ENCODE measurements around the gene CCER1. TPM values are rescaled to one million over a fixed set of nuclear protein-coding genes. Genes with fewer than 3 reads are reported as not detected.

CCER1 gene
- total RNA-seq, 1 experiment from 2014 or later: not detected

- Histone ChIP-seq H3K27ac (ENCODE audit: insufficient read length, low read depth, low read length) (no peak overlapping the region), H4K91ac (ENCODE audit: insufficient read length, low read depth, low read length) (no peak overlapping the region), H3K27me3 (ENCODE audit: insufficient read depth, low read length) (no peaks in the 10 kb centered on the region), H2BK12ac (ENCODE audit: insufficient read length, low read depth, low read length) (no peak overlapping the region), H3K4me1 (ENCODE audit: insufficient read depth, low read length) (no peaks in the 10 kb centered on the region), H3K23me2 (ENCODE audit: insufficient read length, low read depth, low read length, poor library complexity, severe bottlenecking) (no peaks in the 10 kb centered on the region), H3K18ac (ENCODE audit: insufficient read length, low read depth, low read length) (no peak overlapping the region), H2AFZ (ENCODE audit: low read length) (no peak overlapping the region), H4K5ac (ENCODE audit: insufficient read length, low read depth, low read length) (no peak overlapping the region), H4K20me1 (ENCODE audit: control insufficient read depth, insufficient read depth, insufficient read length) (no peaks in the 10 kb centered on the region), H3K4ac (ENCODE audit: low read depth, low read length) (no peak overlapping the region), H3K23ac (ENCODE audit: insufficient read length, low read depth, low read length) (no peak overlapping the region), H4K8ac (replicated peaks; ENCODE audit: insufficient read length, low read depth, low read length) (no peak overlapping the region), H2BK15ac (ENCODE audit: low read depth, low read length) (no peak overlapping the region), H2BK20ac (ENCODE audit: low read depth, low read length, poor library complexity, severe bottlenecking) (no peak overlapping the region), H3K56ac (ENCODE audit: insufficient read length, low read depth, low read length) (no peak overlapping the region), H3T11ph (ENCODE audit: low read length) (no peak overlapping the region), H2BK120ac (ENCODE audit: low read depth, low read length, poor library complexity, severe bottlenecking) (no peak overlapping the region), H2BK5ac (ENCODE audit: insufficient read length, low read length) (no peak overlapping the region), H2AK5ac (ENCODE audit: insufficient read length, low read length) (no peak overlapping the region), H3K79me2 (ENCODE audit: insufficient read depth, low read length) (no peaks in the 10 kb centered on the region), H3K14ac (ENCODE audit: insufficient read depth, low read length) (no peak overlapping the region), H3K9me3 (ENCODE audit: control insufficient read depth, low read depth, low read length) (no peaks in the 10 kb centered on the region), H3K9ac (ENCODE audit: extremely low read depth, insufficient read length, low read length) (no peak overlapping the region), H3K4me2 (ENCODE audit: insufficient read depth, insufficient read length, low read length) (no peak overlapping the region), H3K79me1 (ENCODE audit: insufficient read depth, low read depth, low read length, poor library complexity, severe bottlenecking) (no peaks in the 10 kb centered on the region)
- WGBS (ENCODE audit: extremely low coverage, insufficient read length, low lambda C conversion rate): no CpG with 5 or more reads among the region's 7 CpGs
- peak; percentile 83 for TF ChIP-seq CTCF (conservative IDR thresholded peaks at IDR 0.05)
- Mint-ChIP-seq H3K9me3 (peaks cover 0 to 2% of the 10 kb centered on the region in 2 experiments; a peak in 1 of 5 replicates), H3K4me1 (no peaks in the 10 kb centered on the region), H3K4me3 (no peak overlapping the region), H3K27ac (no peak overlapping the region), H3K36me3 (ENCODE audit: insufficient read depth in 1 of 3, low read depth in 3 of 3) (peaks cover 0 to 4% (median 0%) of the 10 kb centered on the region in 3 experiments; a peak in 2 of 7 replicates), H3K27me3 (ENCODE audit: low read depth) (no peaks in the 10 kb centered on the region)
- DNase-seq: peak; percentile 37
Measured at GRCh38 chr12:90909069-90909770, 45.8 kb downstream of the CCER1 start.

Measured in H9 (cell line).